NOMO-1 (cell line): ENCODE measurements around the gene GPX4.

Source experiments
- DNase-seq, 2 experiments: peaks; one replicate each; lab custom pipeline; 2025; ENCODE audit not compliant: unreplicated experiment in 2 of 2; lab: John Stamatoyannopoulos, UW

GPX4 gene

GRCh38 chr19:1084024-1084868 is 19.5 kb upstream of the GPX4 start:
- no peak for DNase-seq

DNA sequence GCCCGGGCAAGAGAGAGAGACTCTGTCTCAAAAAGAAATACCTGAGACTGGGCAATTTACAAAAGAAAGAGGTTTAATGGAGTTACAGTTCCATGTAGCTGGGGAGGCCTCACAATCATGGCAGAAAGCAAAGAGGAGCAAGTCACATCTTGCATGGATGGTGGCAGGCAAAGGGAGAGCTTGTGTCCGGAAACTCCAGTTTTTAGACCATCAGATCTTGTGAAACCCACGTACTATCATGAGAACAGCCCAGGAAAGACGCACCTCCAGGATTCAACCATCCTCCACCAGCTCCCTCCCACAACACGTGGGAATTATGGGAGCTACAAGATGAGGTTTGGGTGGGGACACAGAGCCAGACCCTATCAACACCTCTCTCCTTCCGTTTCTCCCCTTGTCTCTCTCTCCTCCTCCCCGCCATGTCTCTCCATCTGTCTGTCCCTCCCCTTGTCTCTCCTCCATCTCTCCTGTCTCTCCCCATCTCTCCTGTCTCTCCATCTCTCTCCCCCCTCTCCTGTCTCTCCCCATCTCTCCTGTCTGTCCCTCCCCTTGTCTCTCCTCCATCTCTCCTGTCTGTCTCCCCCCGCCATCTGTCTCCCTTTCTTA is 18.6 kb upstream of the GPX4 start:
- no peak for DNase-seq

GRCh38 chr19:1085676-1086442 is 17.9 kb upstream of the GPX4 start:
- DNase-seq: no peak

DNA sequence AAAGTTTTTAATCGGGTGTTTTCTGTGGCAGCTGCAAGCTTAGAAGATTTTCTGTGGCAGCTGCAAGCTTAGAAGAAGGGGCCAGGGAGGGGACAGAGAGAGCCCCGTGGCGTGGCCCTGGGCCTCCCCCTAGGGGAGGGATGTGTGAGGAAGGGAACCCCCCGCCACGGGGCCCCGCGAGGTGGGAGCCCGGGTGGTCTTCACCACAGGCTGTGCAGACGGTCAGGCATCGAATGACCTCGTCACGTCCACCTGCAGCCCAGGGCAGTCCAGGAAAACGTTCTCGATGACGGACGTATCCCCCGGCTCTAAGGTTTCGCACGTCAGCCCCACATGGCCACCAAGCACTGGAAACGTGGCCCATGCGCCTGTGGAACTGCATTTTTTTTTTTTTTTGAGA is 17.2 kb upstream of the GPX4 start:
- DNase-seq: no peak

DNA sequence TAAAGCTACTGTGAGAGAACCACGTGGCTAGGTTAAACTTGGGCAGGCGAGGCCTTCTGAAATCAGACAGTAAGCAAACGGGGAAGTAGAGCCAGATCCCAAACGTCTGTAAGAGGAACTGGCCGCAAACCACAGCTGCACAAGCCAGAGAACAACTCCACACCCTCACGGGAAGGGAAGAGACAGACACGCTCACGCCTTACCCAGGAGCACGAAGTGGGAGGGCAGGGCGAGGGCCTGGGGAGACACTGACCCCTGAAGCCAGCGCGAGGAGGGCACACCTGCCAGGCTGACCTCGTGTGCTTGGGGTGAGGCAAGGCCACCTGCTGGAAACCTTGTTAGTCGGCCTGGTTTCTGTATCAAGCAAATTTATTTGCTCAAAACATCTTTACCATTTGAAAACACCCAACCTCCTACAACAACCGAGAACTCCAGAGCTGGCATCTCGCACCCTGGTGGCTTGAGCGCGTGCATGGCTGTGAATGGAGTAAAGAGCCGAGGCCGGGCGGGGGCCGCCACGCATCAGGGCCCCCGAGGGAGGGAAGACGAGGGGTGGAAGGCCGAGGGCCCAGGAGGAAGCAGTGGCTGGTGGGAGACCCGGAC is 15.9 kb upstream of the GPX4 start:
- peak; percentile 89 to 95 for DNase-seq

DNA sequence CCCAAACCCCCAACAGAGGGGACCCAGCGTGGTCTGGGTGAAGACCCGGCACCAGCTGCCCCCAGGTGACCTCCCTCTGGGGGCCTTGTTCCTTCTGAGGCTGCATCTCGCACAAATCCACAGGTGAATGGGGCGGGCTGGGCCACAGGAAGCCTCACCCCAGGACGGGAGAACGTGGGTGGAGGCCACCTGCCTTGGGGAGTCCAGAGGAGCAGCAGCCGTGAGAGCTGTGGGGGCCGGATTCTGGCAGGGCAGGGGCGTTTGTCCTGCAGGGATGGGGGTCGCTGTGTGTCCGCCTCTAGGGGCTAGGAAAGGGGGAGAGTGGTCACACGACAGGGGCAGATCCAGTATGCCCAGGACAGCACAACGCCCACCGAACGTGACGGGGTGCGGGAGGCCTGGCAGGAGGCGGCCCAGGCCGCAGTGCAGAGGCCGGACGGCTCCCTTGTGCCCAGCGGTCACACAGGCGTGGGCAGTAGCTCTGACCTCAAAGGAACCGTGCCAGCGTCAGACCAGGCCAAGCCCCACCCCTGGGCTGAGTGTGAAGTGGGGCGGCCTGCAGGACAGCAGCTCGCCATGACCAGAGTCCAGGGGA is 15.3 kb upstream of the GPX4 start:
- DNase-seq: no peak

- DNase-seq: no peak
These were observed 14.5 kb upstream of the GPX4 start for GRCh38 chr19:1089126-1089771.

DNA sequence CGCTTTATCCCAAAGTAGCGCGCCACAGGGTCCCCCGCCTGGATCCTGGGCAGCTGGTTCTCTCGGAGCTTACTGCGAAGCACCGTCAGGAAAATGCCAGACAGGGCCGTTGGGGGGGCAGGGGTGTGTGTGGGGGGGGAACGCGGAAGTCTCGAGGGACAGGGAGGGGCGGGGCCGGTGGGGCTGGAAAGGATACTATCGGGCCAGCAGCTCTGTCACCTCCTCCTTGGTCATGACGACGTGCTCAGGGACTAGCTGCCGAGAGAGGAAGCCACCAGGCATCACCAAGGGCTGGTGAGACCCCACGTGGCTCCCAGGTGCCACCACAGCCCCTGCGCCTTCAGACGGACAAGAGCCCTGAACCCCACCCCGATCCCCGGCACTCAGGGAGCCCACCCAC is 13.9 kb upstream of the GPX4 start:
- no peak for DNase-seq

- DNase-seq: no peak
These were observed 12.9 kb upstream of the GPX4 start for GRCh38 chr19:1090731-1091543.

DNA sequence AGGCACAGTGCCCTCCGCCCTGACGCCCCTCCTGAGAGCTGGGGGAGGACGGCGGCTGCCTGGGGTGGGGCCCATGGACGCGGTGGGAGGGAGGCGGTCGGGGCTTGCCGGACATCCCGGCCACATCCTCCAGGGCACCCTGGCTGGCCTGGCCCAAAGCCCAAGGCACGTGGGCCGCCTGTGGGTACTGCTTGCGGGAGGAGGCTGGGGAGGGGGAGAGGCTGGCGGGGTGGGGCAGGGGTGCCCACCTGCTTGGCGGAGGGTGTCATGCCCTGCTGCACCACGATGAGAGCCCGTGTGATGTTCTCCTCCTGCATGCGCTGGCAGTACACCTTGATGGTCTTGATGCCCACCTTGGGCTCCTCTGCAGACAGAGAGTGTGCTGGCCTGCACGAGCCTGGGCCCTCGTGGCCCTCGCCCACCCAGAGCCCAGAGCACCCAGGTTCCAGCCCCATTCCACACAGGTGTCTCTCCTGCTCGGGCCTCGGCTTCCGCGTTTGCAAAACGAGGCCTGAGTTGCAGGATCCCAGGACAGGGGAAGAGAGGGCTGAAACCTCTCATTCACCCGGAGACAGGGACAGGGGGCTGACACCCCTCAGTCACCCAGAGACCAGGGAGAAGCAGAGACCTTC is 12.1 kb upstream of the GPX4 start:
- DNase-seq: no peak

- no peak for DNase-seq
These were observed 10.5 kb upstream of the GPX4 start for GRCh38 chr19:1093330-1093729.

DNA sequence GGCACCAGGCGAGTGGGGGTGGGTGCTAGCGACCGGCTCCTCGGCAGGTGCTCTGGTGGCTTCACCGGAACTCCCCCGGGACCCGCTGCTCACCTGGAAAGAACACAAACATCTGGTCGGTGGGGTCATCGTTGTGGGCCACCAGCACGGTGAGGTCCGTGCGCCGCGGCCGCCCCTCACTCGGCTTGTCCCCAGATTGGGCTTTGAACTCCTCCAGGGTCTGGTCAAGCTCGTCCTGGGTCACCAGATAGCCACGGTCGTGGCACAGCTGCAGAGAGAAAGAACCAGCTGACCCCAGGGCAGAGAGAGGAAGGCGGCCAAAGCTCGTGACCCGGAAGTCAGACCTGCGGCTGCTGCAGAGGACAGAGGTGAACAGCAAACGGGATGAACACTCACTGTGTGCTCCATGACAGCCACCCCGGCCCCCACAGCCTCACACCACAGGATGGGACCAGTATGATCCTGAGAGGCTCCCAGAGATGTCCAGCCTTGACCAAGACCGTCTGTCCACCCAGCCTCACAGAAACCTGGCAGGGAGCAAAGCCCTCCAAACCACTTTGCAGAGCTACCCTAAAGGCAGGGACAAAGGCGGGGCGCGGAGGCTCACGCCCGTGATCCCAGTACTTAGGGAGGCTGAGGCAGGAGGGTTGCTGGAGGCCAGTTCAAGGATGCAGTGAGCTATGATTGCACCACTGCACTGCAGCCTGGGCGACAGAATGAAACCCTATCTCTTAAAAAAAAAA is 9.8 kb upstream of the GPX4 start:
- no peak for DNase-seq

GRCh38 chr19:1094655-1094977 is 9.2 kb upstream of the GPX4 start:
- DNase-seq: no peak

DNA sequence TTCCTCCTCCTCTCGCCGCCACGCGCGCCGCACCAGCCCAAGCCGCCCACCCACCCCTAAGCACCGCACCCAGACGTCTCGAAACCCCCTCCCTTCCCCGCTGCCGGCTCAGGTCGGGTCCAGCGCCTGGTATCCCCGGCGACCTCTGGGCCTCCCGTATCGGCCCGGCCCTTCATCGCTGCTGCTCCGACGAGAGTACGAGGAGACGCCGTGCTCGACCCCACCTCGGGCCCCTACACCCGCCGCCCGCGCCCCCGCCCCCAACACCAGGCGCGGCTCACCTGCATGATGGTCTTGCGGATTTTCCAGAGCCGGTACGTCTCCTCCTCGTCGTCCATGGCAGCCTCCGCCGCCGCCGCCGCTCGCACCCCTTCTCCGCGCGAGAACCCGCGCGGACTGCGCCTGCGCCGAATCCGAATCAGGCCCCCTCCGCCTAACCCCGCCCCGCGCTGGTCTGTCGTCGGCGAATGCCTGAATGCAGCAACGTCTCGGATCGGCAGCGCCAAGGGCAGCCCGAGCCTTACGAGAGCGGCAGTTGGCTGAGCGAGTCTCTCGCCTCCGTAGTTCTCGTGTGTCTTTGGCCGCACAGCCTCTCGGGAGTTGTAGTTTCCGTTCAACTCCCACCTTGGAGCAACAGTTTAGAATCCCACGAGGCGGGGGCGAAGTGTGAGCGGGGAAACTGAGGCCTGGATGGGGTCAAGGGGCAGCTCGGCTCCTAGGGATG is 8.7 kb upstream of the GPX4 start, which contains the start of gene POLR2E:
POLR2E (minus strand) TSS at position 398 of the 724 bp plus-strand sequence; CDS start at position 338, 60 bp downstream.
- peak; percentile 95 to 96 for DNase-seq

- DNase-seq: no peak
These were observed 6.0 kb upstream of the GPX4 start for GRCh38 chr19:1097810-1098176.

DNA sequence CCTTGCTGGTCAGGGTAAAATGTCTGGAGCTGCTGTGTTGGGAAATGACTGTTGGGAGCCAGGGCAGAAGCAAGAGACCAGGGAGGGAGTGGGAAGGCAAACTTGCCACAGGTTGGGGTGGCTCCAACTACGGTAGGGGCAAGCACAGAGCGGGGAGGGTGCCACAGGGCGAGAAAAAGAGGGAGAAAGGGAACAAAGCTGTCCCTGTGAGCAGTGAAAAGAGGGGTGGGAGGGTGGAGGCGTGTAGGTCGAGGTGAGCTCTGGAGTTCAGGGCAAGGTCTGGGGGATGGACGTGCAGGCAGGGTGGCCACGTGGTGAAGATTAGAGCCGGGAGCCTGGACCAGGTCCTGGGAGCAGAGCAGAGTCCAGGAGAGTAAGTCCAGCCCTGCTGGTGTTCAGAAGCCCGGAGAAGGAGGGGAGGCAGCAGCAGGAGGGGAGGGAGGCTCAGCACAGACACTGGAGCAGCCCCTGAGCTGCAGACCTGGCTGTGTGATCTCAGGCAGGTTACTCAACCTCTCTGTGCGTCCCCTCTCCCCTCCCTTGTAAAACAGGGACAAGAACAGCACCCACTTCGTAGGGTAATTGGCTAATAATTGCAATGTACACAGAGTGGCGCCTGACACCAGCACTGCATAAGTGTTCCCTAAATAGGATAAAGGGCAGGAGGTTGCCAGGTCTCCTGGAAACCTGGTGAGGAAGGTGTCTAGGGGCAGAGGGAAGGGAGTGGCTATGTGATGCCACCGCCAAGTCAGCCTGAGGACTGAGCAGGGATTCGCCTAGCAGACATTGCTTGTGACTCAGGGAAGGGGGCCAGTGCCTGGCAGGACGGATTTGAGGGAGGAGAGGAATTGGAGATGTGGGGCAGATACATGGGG is 5.4 kb upstream of the GPX4 start:
- no peak for DNase-seq

DNA sequence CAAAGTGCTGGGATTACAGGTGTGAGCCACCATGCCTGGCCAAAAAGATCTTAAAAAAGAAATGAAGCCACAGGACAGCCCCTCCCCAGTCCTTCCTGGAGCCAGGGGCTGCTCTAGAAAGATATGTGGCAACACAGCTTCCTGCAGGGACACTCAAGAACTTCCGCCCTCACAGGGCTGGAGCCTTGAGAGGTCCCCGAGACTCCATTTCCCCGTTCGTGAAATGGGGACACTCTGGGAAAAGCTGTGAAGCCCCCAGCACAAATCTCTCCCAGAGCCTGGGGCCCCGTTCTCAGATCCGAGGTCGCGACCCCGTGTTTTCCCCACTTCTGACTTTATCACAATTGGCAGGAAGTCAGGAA is 2.5 kb upstream of the GPX4 start:
- DNase-seq: peak; percentile 43 to 56
